GM12878 (cell line): ENCODE measurements around the gene VSTM5. TPM values are rescaled to one million over a fixed set of nuclear protein-coding genes. Genes with fewer than 3 reads are reported as not detected.

Experiments used
- ATAC-seq: fragments of 200-7000 bp; cut with Tn5 transposase; 3 replicates; pipeline ENCODE4 v1.9.1; 2020; ENCODE audit warnings: mild to moderate bottlenecking, moderate library complexity
- Bru-seq: library from RNA; stranded (reverse); fragments of 400-500 nt; gene quantifications from one replicate; lab custom pipeline; 2021; lab: Mats Ljungman, UMichigan
- BruChase-seq, 2 experiments: library from RNA; stranded (reverse); fragments of 400-500 nt; gene quantifications; one replicate each; lab custom pipeline; 2021; lab: Mats Ljungman, UMichigan
- BruUV-seq: library from RNA; stranded (reverse); fragments of 400-500 nt; replicated peaks from 2 replicates; lab custom pipeline; 2021; lab: Mats Ljungman, UMichigan
- CTCF ChIA-PET: fragments of 300-600 bp; sonication (Branson Sonifier 250); formaldehyde crosslinking; extraction: SDS; loops from one replicate; lab custom pipeline; 2021; ENCODE audit warnings: inconsistent platforms; lab: Yijun Ruan, JAX
- POLR2A ChIA-PET: fragments of 350-600 bp; formaldehyde crosslinking; extraction: SDS; loops from one replicate; lab custom pipeline; 2021; ENCODE audit warnings: inconsistent platforms; lab: Charles Lee
- RAD21 ChIA-PET: fragments of 300-600 bp; sonication (Branson Sonifier 250); formaldehyde crosslinking; loops from one replicate; lab custom pipeline; 2023; ENCODE audit warnings: antibody characterized with exemption; ENCODE audit not compliant: unreplicated experiment; lab: Charles Lee
- SMC1A ChIA-PET: fragments of 300-600 bp; sonication (Branson Sonifier 250); formaldehyde crosslinking; loops from one replicate; lab custom pipeline; 2023; ENCODE audit not compliant: unreplicated experiment, uncharacterized antibody; lab: Charles Lee
- DNase-seq: peaks from one replicate; pipeline ENCODE4 v3.0.0-alpha.2; 2011; ENCODE audit warnings: low read depth, low spot score
- FAIRE-seq: peaks from 3 replicates; lab custom pipeline; 2011; peaks lifted over from hg19 to GRCh38; lab: Jason Lieb, UNC
- H2AFZ ChIP-seq: 2 replicates; pipeline ENCODE4 v1.6.0; 2011; ENCODE audit warnings: low read depth, low read length, control low read depth; ENCODE audit not compliant: control insufficient read depth
- H3K27ac ChIP-seq: 2 replicates; pipeline ENCODE4 v1.5.1; 2011; ENCODE audit warnings: control low read depth; ENCODE audit not compliant: control insufficient read depth, insufficient read depth
- H3K27me3 ChIP-seq, 2 experiments: replicated peaks in 1 of 2; 2 replicates each; pipeline versions ENCODE4 v1.6.0 to v1.6.1; 2011; ENCODE audit warnings: low read length in 1 of 2; ENCODE audit not compliant: control insufficient read depth in 2 of 2, insufficient read depth in 2 of 2
- H3K36me3 ChIP-seq, 2 experiments: 2 replicates each; pipeline ENCODE4 v1.5.1; 2011; ENCODE audit warnings: low read length in 1 of 2; ENCODE audit not compliant: control insufficient read depth in 2 of 2, insufficient read depth in 2 of 2
- H3K4me1 ChIP-seq: 2 replicates; pipeline ENCODE4 v1.6.1; 2011; ENCODE audit warnings: mild to moderate bottlenecking, low read length, moderate library complexity, mixed read lengths; ENCODE audit not compliant: control insufficient read depth, insufficient read depth
- H3K4me2 ChIP-seq: 2 replicates; pipeline ENCODE4 v1.6.0; 2011; ENCODE audit warnings: control low read depth; ENCODE audit not compliant: control insufficient read depth, insufficient read depth
- H3K4me3 ChIP-seq: fragments of 200-600 bp; sonication (generic); 2 replicates; pipeline ENCODE4 v1.5.1; 2016
- H3K79me2 ChIP-seq: 2 replicates; pipeline ENCODE4 v1.6.0; 2011; ENCODE audit warnings: low read length; ENCODE audit not compliant: control insufficient read depth, insufficient read depth
- H3K9ac ChIP-seq: 2 replicates; pipeline ENCODE4 v1.8.0; 2011; ENCODE audit warnings: low read length, control low read depth, mixed read lengths; ENCODE audit not compliant: control insufficient read depth, insufficient read depth
- H3K9me3 ChIP-seq: replicated peaks from 3 replicates; pipeline ENCODE4 v1.5.1; 2011; ENCODE audit warnings: mild to moderate bottlenecking, low read length; ENCODE audit not compliant: control insufficient read depth, insufficient read depth
- H4K20me1 ChIP-seq: 2 replicates; pipeline ENCODE4 v1.6.0; 2011; ENCODE audit not compliant: control insufficient read depth, insufficient read depth
- ATF2 ChIP-seq: IDR thresholded peaks from 2 replicates; pipeline ENCODE4 v1.6.1; 2012; ENCODE audit warnings: low read length, inconsistent platforms
- BMI1 ChIP-seq: fragments of 450-650 bp; IDR thresholded peaks from 2 replicates; pipeline ENCODE4 v1.6.1; 2016; ENCODE audit warnings: mild to moderate bottlenecking, moderate library complexity, borderline replicate concordance
- ESRRA ChIP-seq: IDR thresholded peaks from 2 replicates; pipeline ENCODE4 v1.6.1; 2012; ENCODE audit warnings: mild to moderate bottlenecking, low read length, improper control_type of control experiment
- FOXK2 ChIP-seq: fragments of 450-650 bp; IDR thresholded peaks from 2 replicates; pipeline ENCODE4 v1.6.1; 2017; ENCODE audit warnings: mild to moderate bottlenecking, moderate library complexity
- GABPA ChIP-seq: IDR thresholded peaks from 2 replicates; pipeline ENCODE4 v1.6.1; 2014; ENCODE audit warnings: antibody characterized with exemption, low read depth, mild to moderate bottlenecking, inconsistent platforms
- KDM1A ChIP-seq: fragments of 200-600 bp; sonication (generic); IDR thresholded peaks from 2 replicates; pipeline ENCODE4 v1.6.1; 2016; ENCODE audit warnings: borderline replicate concordance
- NR2C1 ChIP-seq: fragments of 450-650 bp; IDR thresholded peaks from 2 replicates; pipeline ENCODE4 v1.6.1; 2017; ENCODE audit warnings: antibody characterized with exemption, mild to moderate bottlenecking, moderate library complexity
- STAT1 ChIP-seq: fragments of 450-650 bp; conservative IDR thresholded peaks from 2 replicates; pipeline ENCODE4 v1.6.1; 2014; ENCODE audit warnings: antibody characterized with exemption, mild to moderate bottlenecking
- ZNF217 ChIP-seq: fragments of 450-650 bp; IDR thresholded peaks from 2 replicates; pipeline ENCODE4 v1.6.1; 2017; ENCODE audit warnings: antibody characterized with exemption, mild to moderate bottlenecking
- ZNF24 ChIP-seq: fragments of 450-650 bp; IDR thresholded peaks from 2 replicates; pipeline ENCODE4 v1.6.1; 2017; ENCODE audit warnings: antibody characterized with exemption, mild to moderate bottlenecking
- ZNF622 ChIP-seq: fragments of 450-650 bp; IDR thresholded peaks from 2 replicates; pipeline ENCODE4 v1.6.1; 2017; ENCODE audit warnings: mild to moderate bottlenecking, inconsistent platforms
- WGBS: methylation state at CpG from one replicate; pipeline ENCODE4 v1.1.6; 2016; ENCODE audit warnings: low lambda C conversion rate; ENCODE audit not compliant: insufficient replicate concordance, insufficient coverage; ENCODE audit errors: missing lambda C conversion rate; 5-methylcytosine and 5-hydroxymethylcytosine counted together
- in situ Hi-C: fragments of 300-500 bp; cut with MboI; formaldehyde crosslinking; loops from 9 replicates; pipeline ENCODE4 v1.14.3; 2018; ENCODE audit warnings: mixed read lengths
- intact Hi-C: fragments of 100-400 bp; cut with micrococcal nuclease; formaldehyde crosslinking; loops from one replicate; pipeline ENCODE4 v1.14.2; 2022; ENCODE audit not compliant: unreplicated experiment
- long read RNA-seq, 2 experiments: library from polyadenylated mRNA; unstranded; transcript quantifications; one replicate each; pipeline ENCODE4 v2.0.0, GENCODE V29; 2019 to 2020
- polyA minus RNA-seq, 3 experiments: library from RNA; depleted of rRNA, polyadenylated mRNA; stranded (reverse); fragments of >200 nt; gene quantifications; 2 replicates each; pipeline ENCODE4 v1.2.3, GENCODE V29; 2011
- polyA plus RNA-seq, 11 experiments: library from polyadenylated mRNA; depleted of rRNA in 4 of 11; unstranded in 6 of 11; stranded (reverse) in 5 of 11; fragments of >200 nt; fragmentation: Nextera tagmentation in 4 of 11; fragmentation: Illumina TruSeq in 1 of 11; extraction: Ambion mirVana in 4 of 11; extraction: Trizol in 1 of 11; gene quantifications; 1 replicate in 1 of 11; 2 replicates in 10 of 11; pipeline versions ENCODE4 v1.2.1 to v1.2.3, GENCODE V29; 2011 to 2016; ENCODE audit warnings: inconsistent platforms in 2 of 11, missing spikeins in 2 of 11, low read depth in 1 of 11
- total RNA-seq, 4 experiments: library from RNA; depleted of rRNA in 3 of 4; stranded (reverse); fragments of >200 nt in 3 of 4; fragmentation: Illumina TruSeq in 1 of 4; extraction: Trizol in 1 of 4; gene quantifications; 2 replicates each; pipeline versions ENCODE4 v1.2.1 to v1.2.3, GENCODE V29; 2013 to 2021

Gene VSTM5, protein sequence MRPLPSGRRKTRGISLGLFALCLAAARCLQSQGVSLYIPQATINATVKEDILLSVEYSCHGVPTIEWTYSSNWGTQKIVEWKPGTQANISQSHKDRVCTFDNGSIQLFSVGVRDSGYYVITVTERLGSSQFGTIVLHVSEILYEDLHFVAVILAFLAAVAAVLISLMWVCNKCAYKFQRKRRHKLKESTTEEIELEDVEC
- not detected in 2 replicates for total RNA-seq (2013; cell fraction: nucleolus; rRNA removed)
- not detected in 2 replicates for total RNA-seq (2014; rRNA removed)
- not detected in 2 replicates for total RNA-seq (2014; rRNA removed; fragmentation: Illumina TruSeq; extraction: Trizol)
- total RNA-seq (2021): not detected in 2 replicates
- not detected for polyA plus RNA-seq (2011; ENCODE audit: low read depth)
- polyA plus RNA-seq (2011; rRNA removed): not detected in 2 replicates
- not detected in 2 replicates for polyA plus RNA-seq (2011; cell fraction: cytosol; rRNA removed)
- not detected in 2 replicates for polyA plus RNA-seq (2011; cell fraction: nucleus; rRNA removed)
- polyA plus RNA-seq (2012): not detected in 2 replicates
- polyA plus RNA-seq (2014; fragmentation: Illumina TruSeq; extraction: Trizol): not detected in 2 replicates
- polyA plus RNA-seq (2014; fragmentation: Nextera tagmentation; extraction: Ambion mirVana): not detected
- polyA plus RNA-seq (2014; rRNA removed): not detected in 2 replicates
- not detected for polyA plus RNA-seq (2016; fragmentation: Nextera tagmentation; extraction: Ambion mirVana)
- not detected in 2 replicates for polyA minus RNA-seq (2011; rRNA and poly(A)+ RNA removed)
- polyA minus RNA-seq (2011; cell fraction: cytosol; rRNA and poly(A)+ RNA removed): not detected in 2 replicates
- polyA minus RNA-seq (2011; cell fraction: nucleus; rRNA and poly(A)+ RNA removed): not detected in 2 replicates
- Bru-seq, nascent RNA: not detected
- not detected for BruChase-seq, experiment 1, labeled RNA remaining after a 6-hour chase
- BruChase-seq, experiment 2, labeled RNA remaining after a 2-hour chase: not detected
- long read RNA-seq, experiment 1: 0 reads
- long read RNA-seq, experiment 2: 0 reads

DNA sequence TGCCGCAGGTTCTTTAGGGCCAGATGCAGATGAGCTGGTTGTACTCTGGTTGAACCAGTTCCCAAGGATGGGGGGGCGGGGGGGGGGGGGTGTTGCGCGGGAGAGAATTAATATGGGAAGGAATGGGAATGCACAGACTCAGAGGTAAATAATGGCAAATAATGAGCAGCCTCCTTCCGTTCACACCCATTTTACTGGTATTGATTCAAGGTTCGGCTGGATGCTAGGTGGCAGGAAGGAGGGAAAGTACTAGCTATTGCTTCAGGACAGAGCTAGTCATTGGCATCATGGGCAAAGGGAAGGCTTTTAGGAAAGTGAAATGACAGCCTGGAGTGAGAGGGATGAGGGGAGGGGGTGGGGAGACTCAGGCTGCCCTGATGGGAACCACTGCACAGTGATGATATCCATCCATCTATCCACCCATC, at the start of gene VSTM5:
TSS of gene VSTM5 (minus strand) at position 25 of the 425 bp plus-strand sequence. CDS start 116 bp downstream, outside the sequence.
- ATAC-seq: no peak
- CTCF ChIA-PET: interaction anchor here (0.5 to 0.6 kb wide), 2 partner anchors 29 to 1045 kb away, joined by 3 read pairs; no protein-coding TSS in a partner anchor

More for the DNA sequence above, at the start of gene VSTM5:
- no peak within 1 kb of the TSS for H3K4me2 ChIP-seq
- no peak within 1 kb of the TSS for H3K4me3 ChIP-seq
- POLR2A ChIA-PET: no interaction called here
- H3K4me1 ChIP-seq: no peaks in the 10 kb centered on the region
- H3K27ac ChIP-seq: no peak within 1 kb of the TSS
- FAIRE-seq (no peak), DNase-seq (no peak)
- no peak for TF ChIP-seq KDM1A
- no peak for TF ChIP-seq ZNF24
- TF ChIP-seq STAT1: no peak
- TF ChIP-seq ZNF622: no peak
- TF ChIP-seq ESRRA: no peak
- TF ChIP-seq FOXK2: no peak
- no peak for TF ChIP-seq BMI1
- no peak for TF ChIP-seq NR2C1
- TF ChIP-seq GABPA: no peak
- TF ChIP-seq ZNF217: no peak
- no peak for TF ChIP-seq ATF2
- SMC1A ChIA-PET: no interaction called here
- intact Hi-C loops: no loop called here
- no peaks in the 10 kb centered on the region for H3K9me3 ChIP-seq
- in situ Hi-C loops: no loop called here
- WGBS: 22% methylated on average over 6 of the region's 6 CpGs
- no peaks in the 10 kb centered on the region for H3K36me3 ChIP-seq
- no peak within 1 kb of the TSS for H3K9ac ChIP-seq
- H3K79me2 ChIP-seq: no peaks in the 10 kb centered on the region
- peaks cover 0 to 4% of the 10 kb centered on the region in 2 experiments; a peak in 3 of 4 replicates for H3K27me3 ChIP-seq
- no peak within 1 kb of the TSS for H2AFZ ChIP-seq
- RAD21 ChIA-PET: interaction anchor here (0.6 kb wide), 1 partner anchor 170 kb away, joined by 3 read pairs; no protein-coding TSS in a partner anchor
- H4K20me1 ChIP-seq: no peaks in the 10 kb centered on the region
- BruUV-seq: no TSS peak
